B cell (primary cell): ENCODE data around the gene ITGA3.

Experiments
- CTCF ChIP-seq: fragments of 200-600 bp; IDR thresholded peaks from one replicate; pipeline ENCODE4 v1.8.0; 2022; ENCODE audit warnings: antibody characterized with exemption, mild to moderate bottlenecking
- EZH2 ChIP-seq: IDR thresholded peaks from 2 replicates; pipeline ENCODE4 v1.6.1; 2012; ENCODE audit warnings: borderline replicate concordance, low read depth, mild to moderate bottlenecking, moderate library complexity, low read length; ENCODE audit not compliant: insufficient read depth, poor library complexity, severe bottlenecking

GRCh38 chr17:50097455-50097854 lies 41.5 kb downstream of the ITGA3 start:
- TF ChIP-seq CTCF = no peak
- no peak for TF ChIP-seq EZH2
